HG03045 (cell line): ENCODE measurements around the gene DNAJC22.
"Not testable (repeated sequence)": the region's sequence is repeated elsewhere in the genome, so short reads cannot be mapped to it uniquely, and the experiment has no call there.

Source experiments
- ATAC-seq: cut with Tn5 transposase; IDR thresholded peaks from one replicate; pipeline ENCODE4 v1.9.1; 2021; ENCODE audit warnings: mild to moderate bottlenecking, moderate library complexity; ENCODE audit not compliant: unreplicated experiment

DNAJC22 gene

DNA sequence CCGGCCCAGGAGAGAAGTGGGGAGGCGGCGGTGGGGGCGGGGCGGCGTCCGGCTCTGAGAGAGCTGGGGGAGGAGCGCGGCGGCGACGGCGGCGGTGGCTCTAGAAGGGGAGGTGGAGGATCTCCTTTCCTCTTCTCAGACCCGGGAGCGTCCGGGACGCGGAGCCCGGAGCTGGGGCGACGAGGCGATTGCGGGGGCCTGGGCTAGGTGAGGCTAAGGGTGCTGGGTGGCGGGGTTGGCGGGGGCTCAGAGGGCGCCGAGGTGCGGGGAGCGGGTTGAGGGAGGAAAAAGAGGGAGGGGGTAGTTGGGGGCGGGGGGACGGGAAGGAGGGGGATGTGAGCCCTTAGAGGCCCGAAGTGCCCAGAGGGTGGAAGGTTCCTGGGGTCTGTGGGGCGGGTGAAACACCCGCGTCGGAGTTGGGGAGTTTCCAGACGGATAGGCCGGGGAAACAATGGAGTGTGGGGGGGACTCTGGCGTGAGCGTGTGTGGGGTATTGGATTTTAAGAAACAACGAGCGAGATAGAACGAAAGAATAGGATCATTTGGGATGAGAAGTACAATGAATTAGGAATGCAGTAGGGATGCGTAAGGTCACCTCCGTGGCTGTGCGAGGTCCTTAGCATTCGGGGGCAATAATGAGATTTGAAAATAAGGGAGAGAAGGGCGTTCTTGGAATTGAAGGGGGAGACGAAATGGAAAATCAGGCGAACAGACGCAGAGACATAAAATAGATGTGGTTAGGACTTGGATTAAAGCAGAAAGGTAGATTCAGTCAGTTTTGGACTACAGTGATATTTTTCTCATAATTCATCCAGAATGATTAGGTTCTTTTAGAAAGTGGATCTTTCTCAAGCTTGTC, 20.9 kb downstream of the DNAJC22 start, which contains the start of gene SPATS2:
SPATS2 (plus strand) TSS at position 82 of the 859 bp plus-strand sequence. CDS start 93,551 bp downstream, outside the sequence.
- no peak for ATAC-seq

DNA sequence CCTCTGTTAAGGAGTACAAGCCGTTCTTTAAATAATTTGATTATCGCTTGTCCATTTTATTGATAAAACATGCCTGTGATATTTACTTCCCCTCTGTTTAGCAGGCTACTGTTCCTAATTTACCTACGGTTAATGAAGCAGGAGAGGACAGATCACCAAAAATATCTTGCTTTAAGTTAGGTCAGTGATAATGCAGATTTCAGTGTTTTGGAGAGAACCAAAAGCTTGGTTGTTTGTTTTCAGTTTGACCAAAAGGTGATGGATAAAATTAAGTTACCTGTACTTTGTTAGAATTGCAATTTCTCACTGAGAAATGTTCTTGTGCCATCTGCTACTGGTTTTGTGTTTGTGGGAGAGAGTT, 21.5 kb downstream of the DNAJC22 start:
- ATAC-seq, result no peak

DNA sequence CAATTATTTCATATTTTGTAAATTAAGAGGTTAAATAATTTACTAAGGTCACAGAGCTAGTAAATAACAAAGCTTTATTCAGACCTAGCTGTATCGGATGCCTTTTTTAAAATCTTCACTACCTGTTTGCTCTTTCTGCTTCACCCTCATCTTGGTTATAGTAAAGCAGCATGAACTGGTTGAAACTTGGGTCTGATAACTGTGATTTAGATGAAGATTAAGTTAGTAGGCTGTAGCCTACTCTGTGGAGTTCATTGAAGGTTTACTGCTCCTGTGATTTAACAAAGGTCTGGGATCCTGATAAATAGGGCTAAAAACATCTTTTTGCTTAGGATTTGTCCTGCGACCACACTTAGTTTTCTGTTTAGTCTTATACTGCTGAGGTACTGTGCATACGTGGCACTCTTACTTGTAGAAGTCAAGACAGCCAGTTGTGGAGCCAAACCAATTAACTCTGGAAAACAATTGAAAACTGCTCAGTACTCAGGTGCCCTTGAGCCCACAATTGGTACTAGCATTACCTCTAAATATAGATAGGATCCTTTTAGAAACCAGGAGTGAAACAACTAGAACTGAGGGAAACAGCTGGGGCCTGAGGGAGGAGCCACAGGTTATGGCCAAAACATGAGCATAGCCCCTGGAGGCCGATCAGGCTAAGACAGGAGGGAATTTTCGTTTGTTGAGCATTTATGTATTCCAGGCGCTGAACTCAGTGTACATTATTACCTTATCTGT, 22.9 kb downstream of the DNAJC22 start:
- peak; percentile 39 for ATAC-seq

DNA sequence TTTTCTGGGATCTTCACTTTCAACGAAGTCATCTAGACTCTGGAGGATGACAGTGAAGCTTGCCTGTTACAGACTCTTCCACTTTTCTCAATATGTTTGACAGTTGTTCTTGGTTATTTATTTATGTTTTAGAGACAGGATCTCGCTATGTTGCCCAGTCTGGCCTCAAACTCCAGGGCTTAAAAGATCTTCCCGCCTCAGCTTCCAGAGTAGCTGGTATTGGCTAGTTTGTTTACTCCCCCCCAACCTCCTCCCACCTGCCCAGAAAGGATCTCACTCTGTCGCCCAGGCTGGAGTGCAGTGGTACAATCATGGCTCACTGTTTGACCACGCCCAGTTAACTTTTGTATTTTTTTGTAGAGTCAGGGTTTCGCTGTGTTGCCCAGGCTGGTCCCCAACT, 23.9 kb downstream of the DNAJC22 start:
- no peak for ATAC-seq

DNA sequence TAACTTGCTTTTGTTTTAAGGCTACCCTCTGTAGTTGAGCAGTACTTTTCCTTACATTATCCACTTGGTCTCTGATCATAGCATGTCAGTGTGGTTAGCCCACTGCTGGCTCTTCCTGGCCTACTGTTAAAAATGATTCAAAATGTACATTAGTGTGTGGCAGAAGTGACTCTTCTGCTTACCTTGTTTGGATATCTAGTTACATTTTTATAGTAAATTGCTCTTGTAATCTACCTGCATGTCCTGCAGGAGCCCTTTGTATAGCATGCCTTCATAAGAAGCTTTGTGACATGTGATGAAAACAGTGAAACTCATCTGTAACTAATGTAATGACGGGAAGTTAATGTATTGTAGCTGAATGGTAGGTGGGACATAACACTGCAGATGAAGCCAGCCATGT, 28.7 kb downstream of the DNAJC22 start:
- no peak for ATAC-seq

DNA sequence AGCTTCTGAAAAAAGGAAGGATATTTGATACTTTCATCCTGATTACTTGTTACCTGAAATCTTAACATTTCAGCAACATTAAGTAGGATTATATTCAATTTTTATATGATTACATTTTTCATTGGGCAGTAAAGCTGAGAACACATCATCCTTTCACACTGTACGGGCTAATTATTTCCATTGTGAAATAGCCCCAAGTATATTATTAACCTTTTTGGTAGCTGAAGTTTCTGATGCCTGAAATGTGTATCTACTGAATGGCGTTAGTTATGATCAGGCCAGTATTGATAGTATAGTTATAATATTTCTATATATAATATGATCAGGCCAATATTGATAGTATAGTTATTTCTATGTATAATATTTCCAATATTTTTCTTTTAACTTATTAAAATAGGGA, 30.7 kb downstream of the DNAJC22 start:
- no peak for ATAC-seq

DNA sequence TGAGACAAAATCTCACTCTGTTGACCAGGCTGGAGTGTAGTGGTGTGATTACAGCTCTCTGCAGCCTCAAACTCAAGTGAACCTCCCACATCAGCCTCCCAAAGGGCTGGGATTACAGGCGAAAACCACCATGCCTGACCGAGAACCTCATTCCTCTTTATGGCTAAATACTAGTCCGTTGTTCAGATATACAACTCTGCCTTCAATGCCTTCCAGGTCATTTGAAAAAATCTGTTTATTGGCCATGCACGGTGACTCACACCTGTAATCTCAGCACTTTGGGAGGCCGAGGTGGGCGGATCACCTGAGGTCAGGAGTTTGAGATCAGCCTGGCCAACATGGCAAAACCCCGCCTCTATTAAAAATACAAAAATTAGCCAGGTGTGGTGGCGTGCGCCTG, 33.5 kb downstream of the DNAJC22 start:
- not testable (repeated sequence) for ATAC-seq

DNA sequence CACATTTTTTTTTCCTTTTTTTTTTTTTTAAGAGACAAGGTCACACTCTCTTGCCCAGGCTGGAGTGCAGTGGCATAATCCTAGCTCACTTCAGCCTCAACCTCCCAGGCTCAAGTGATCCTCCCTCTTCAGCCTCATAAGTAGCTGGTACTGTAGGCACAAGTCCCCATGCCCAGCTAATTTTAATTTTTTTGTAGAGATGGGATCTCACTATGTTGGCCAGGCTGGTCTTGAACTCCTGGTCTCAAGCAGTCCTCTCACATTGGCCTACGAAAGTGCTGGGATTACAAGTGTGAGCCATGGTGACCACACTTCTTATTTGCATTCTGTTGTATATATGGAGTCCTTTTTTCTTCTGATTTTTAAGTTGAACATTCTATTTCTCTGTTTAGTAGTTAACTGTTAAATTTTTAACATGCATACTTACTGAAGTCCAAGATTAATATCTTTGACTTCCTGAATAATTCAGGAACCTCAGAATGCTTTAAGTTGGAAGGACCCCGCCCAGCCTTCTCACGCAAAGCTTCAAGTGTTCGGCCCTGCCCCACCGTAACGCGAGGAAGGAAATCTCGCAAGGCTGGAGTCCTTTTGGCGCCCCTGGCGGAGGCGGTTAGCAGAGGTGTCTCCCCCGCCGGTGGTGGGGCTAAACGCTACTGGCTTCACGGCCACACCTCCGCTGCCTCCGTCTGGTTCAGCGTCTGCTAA, 42.1 kb downstream of the DNAJC22 start:
- no peak for ATAC-seq

DNA sequence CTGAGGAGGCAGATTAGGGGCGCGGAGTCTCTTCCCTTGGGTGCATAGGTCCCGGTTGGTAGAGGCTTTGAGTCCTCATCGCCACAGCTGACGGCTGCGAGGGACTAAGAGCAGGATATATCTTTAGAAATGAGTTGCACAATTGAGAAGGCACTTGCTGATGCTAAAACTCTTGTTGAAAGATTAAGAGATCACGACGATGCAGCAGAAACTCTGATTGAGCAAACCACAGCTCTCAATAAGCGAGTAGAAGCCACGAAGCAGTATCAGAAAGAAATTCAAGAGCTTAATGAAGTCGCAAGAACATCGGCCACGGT, 42.7 kb downstream of the DNAJC22 start:
- ATAC-seq, result no peak

DNA sequence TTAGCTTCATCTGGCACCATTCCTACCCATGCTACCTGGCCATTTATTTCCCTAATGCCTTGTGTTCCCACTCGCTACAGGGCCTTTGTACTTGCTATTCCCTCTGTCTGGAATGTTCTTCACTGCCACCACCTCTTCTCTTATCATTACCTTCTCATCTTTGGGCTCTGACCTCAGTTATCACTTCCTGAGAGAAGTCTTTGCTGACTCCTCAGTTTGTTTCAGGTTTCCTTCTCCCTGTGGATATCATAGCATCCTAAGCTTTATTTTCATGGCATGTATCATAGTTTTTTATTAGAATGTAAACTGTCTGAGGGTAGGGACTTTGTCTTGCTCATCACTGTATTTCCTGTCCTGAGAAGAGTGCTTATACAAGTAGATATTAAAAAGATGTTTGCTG, 50.3 kb downstream of the DNAJC22 start:
- ATAC-seq, result no peak

DNA sequence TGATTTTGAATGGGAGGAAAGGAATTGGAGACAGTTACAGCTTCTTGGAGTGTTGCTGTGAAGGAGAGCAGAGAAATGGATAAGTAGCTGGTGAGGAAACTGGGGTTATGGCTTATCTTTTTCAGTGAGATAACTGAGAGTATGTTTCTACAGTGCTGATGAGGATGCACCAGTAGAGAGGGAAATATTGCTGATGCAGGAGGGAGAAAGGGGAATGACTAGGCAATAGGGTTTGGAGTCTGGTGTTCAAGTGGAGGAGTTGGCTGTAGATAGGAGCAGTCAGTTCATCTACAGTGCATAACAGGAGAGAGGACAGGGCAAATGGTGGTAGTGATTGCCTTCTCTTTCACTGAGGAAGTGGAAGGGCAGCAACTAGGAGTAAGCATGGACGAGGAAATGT, 53.6 kb downstream of the DNAJC22 start:
- no peak for ATAC-seq
